Stomach (tissue), 4 donors: Measurements from ENCODE around the gene DPYSL3.

Source experiments
- CTCF ChIP-seq, 7 experiments: fragments of 450-650 bp in 4 of 7; fragments of 200-600 bp in 3 of 7; sonication (generic) in 3 of 7; IDR thresholded peaks; one replicate each; pipeline ENCODE4 v1.5.1; 2016 to 2019; ENCODE audit warnings: antibody characterized with exemption in 7 of 7, control low read depth in 2 of 7, mild to moderate bottlenecking in 1 of 7
- EP300 ChIP-seq: sonication (generic); formaldehyde crosslinking; IDR thresholded peaks from one replicate; pipeline ENCODE4 v1.6.1; 2017; ENCODE audit warnings: antibody characterized with exemption
- POLR2A ChIP-seq, 4 donors: fragments of 450-650 bp; IDR thresholded peaks; one replicate each; pipeline ENCODE4 v1.6.1; 2016; ENCODE audit warnings: antibody characterized with exemption in 4 of 4, control low read depth in 2 of 4, mild to moderate bottlenecking in 1 of 4, moderate library complexity in 1 of 4

- TF ChIP-seq CTCF (IDR thresholded peaks at IDR 0.05) (no peak), POLR2A (IDR thresholded peaks at IDR 0.05) (no peak), EP300 (no peak)
These were observed 9.5 kb upstream of the DPYSL3 start for GRCh38 chr5:147519380-147519779.
